HG02588 (cell line): ENCODE measurements around the gene IQSEC1.

ENCODE experiments used
- ATAC-seq: cut with Tn5 transposase; IDR thresholded peaks from one replicate; pipeline ENCODE4 v1.9.1; 2021; ENCODE audit warnings: mild to moderate bottlenecking, moderate library complexity; ENCODE audit not compliant: unreplicated experiment

IQSEC1 gene

GRCh38 chr3:13007251-13007941 lies 65.8 kb downstream of the IQSEC1 start:
- ATAC-seq, result no peak

- ATAC-seq, result no peak
These were observed 66.8 kb downstream of the IQSEC1 start for GRCh38 chr3:13006216-13006990.

- no peak for ATAC-seq
These were observed 67.9 kb downstream of the IQSEC1 start for GRCh38 chr3:13005301-13005700.

GRCh38 chr3:13004376-13004775 lies 68.9 kb downstream of the IQSEC1 start:
- ATAC-seq, result no peak

- no peak for ATAC-seq
These were observed 69.6 kb downstream of the IQSEC1 start for GRCh38 chr3:13003608-13004007.

GRCh38 chr3:13002398-13003124 lies 70.7 kb downstream of the IQSEC1 start:
- peak; percentile 48 for ATAC-seq

GRCh38 chr3:12999147-13000140 lies 73.8 kb downstream of the IQSEC1 start:
- ATAC-seq, result peak; percentile 39

- ATAC-seq, result no peak
These were observed 74.6 kb downstream of the IQSEC1 start for GRCh38 chr3:12998648-12999047.

GRCh38 chr3:12997387-12997786 lies 75.8 kb downstream of the IQSEC1 start:
- no peak for ATAC-seq

- ATAC-seq, result no peak
These were observed 77.1 kb downstream of the IQSEC1 start for GRCh38 chr3:12996181-12996506.

GRCh38 chr3:12995389-12996180 lies 77.6 kb downstream of the IQSEC1 start:
- no peak for ATAC-seq

GRCh38 chr3:12994607-12995388 lies 78.4 kb downstream of the IQSEC1 start:
- ATAC-seq, result peak; percentile 67

GRCh38 chr3:12994357-12994606 lies 78.9 kb downstream of the IQSEC1 start:
- ATAC-seq, result no peak

- no peak for ATAC-seq
These were observed 79.5 kb downstream of the IQSEC1 start for GRCh38 chr3:12993517-12994356.

- ATAC-seq, result no peak
These were observed 80.4 kb downstream of the IQSEC1 start for GRCh38 chr3:12992629-12993516.

GRCh38 chr3:12991861-12992281 lies 81.4 kb downstream of the IQSEC1 start:
- ATAC-seq, result no peak

- no peak for ATAC-seq
These were observed 81.8 kb downstream of the IQSEC1 start for GRCh38 chr3:12991481-12991837.
